Immature natural killer cell (primary cell): Measurements from ENCODE around the gene SLC25A4. TPM values are rescaled to one million over a fixed set of nuclear protein-coding genes. Genes with fewer than 3 reads are reported as not detected.

Source experiments
- polyA plus RNA-seq, 3 donors: library from polyadenylated mRNA; unstranded; fragments of 300-500 nt; fragmentation: Illumina TruSeq; gene quantifications; one replicate each; pipeline ENCODE4 v1.2.3, GENCODE V29; 2021

The SLC25A4 gene
- polyA plus RNA-seq, 3 donors from 2014 or later: 17.9 to 21.9 (median 18.9) TPM

Other genes with a start within 250 kb of the SLC25A4 start
- not detected for gene HELT, start 124.8 kb upstream of the SLC25A4 start, polyA plus RNA-seq
- gene CFAP97, start 60.7 kb downstream of the SLC25A4 start, polyA plus RNA-seq: 10 to 100 TPM; 65.3 to 95.5 (median 78.9) TPM
- 1 to 10 TPM; 1.9 to 5.2 (median 3.3) TPM for gene SNX25, start 66.3 kb downstream of the SLC25A4 start, polyA plus RNA-seq